ENCODE data around the gene SAMD14.

DNA sequence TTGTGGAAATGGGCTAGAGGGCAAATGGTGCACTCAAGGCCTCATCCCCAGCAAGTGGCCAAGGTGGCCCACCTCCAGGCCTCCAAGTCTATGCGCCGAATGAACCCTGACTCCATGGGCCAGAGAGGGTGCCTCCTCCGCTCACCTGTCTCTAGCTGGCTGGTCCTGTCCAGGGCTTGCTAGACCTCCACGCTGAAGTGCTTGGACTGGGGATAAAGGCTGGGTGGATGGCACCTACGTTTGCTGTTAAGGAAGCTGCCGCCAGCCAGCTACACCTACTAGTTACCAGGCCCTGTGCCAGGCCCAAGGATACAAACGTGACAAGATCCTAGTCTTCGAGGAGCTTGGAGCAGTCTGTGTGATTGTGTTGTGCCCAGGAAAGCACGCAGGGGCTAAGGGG is 35.1 kb upstream of the SAMD14 start:
- TF ChIP-seq, protein P1, sequence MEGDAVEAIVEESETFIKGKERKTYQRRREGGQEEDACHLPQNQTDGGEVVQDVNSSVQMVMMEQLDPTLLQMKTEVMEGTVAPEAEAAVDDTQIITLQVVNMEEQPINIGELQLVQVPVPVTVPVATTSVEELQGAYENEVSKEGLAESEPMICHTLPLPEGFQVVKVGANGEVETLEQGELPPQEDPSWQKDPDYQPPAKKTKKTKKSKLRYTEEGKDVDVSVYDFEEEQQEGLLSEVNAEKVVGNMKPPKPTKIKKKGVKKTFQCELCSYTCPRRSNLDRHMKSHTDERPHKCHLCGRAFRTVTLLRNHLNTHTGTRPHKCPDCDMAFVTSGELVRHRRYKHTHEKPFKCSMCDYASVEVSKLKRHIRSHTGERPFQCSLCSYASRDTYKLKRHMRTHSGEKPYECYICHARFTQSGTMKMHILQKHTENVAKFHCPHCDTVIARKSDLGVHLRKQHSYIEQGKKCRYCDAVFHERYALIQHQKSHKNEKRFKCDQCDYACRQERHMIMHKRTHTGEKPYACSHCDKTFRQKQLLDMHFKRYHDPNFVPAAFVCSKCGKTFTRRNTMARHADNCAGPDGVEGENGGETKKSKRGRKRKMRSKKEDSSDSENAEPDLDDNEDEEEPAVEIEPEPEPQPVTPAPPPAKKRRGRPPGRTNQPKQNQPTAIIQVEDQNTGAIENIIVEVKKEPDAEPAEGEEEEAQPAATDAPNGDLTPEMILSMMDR (IDR thresholded peaks at IDR 0.05): no peak
- TF ChIP-seq EZH2 (IDR thresholded peaks at IDR 0.05; ENCODE audit: borderline replicate concordance, insufficient read depth, low read depth, low read length, poor library complexity, severe bottlenecking): no peak
